Fibroblast of mammary gland (primary cell): Measurements from ENCODE around the gene DSP.

Experiments
- DNase-seq: peaks from one replicate; pipeline ENCODE4 v3.0.0-alpha.2; 2010; ENCODE audit warnings: low read depth
- H3K4me3 ChIP-seq: 2 replicates; pipeline ENCODE4 v1.5.1; 2011; ENCODE audit warnings: low read depth, mild to moderate bottlenecking, low read length, moderate library complexity; ENCODE audit not compliant: control insufficient read depth
- CTCF ChIP-seq: conservative IDR thresholded peaks from 2 replicates; pipeline ENCODE4 v1.5.1; 2011; ENCODE audit warnings: low read depth, low read length, inconsistent platforms; ENCODE audit not compliant: control insufficient read depth, insufficient read depth

DSP gene

DNA sequence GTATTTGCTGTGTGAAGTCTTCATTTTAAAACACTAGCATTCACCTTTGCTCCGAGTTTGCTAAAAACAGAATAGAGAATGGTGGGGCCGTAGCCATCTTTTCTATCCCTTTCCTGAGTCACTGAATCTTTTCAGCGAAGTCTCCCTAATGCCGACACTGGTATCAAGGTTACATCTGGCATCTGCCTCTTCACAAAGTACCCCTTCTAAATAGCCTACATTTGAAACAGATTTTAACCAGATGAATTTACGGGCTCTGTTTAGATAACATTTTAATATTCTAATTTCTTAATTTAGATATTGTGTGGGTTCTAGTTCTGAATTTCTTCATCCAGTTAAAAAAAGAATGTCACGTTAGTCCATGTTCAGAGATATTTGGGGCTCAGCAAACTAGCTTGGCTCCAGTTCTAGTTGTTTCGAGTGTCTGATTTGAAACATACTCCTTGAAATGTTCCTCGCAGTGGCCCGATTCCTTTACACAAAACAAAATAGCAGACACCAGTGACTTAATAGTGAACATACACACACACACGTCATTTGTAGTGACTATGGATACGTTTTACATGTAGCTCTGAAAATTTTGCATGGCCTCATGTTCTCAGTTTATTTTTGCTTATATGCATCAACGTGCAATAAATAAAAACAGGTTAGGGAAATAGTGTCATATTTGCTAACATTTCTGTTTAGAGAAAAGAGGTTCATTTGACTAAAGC lies 15.1 kb downstream of the DSP start:
- H3K4me3 ChIP-seq: no peak overlapping the region
- DNase-seq: no peak
- TF ChIP-seq CTCF: no peak

DNA sequence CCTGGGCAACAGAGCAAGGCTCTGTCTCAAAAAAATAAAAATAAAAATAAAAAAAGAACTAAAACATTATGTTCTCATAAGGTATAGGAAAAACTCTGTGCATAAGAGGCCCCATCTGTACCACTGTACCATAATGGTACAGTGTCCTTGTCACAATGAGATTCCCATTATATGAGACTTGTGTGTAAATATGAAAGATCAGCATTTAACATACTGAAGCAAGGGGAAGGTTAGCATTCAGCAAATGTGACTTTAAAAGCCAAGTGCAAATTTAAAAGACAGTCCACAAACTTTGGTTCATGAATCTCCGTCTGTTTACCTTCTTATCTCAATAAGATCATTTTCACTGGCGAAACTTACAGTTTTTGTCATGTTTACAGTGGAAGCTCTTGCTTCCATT lies 16.2 kb downstream of the DSP start:
- TF ChIP-seq CTCF: no peak
- H3K4me3 ChIP-seq: no peak overlapping the region
- DNase-seq: no peak

GRCh38 chr6:7558781-7559180 lies 17.3 kb downstream of the DSP start:
- no peak for DNase-seq
- no peak for TF ChIP-seq CTCF
- no peak overlapping the region for H3K4me3 ChIP-seq

DNA sequence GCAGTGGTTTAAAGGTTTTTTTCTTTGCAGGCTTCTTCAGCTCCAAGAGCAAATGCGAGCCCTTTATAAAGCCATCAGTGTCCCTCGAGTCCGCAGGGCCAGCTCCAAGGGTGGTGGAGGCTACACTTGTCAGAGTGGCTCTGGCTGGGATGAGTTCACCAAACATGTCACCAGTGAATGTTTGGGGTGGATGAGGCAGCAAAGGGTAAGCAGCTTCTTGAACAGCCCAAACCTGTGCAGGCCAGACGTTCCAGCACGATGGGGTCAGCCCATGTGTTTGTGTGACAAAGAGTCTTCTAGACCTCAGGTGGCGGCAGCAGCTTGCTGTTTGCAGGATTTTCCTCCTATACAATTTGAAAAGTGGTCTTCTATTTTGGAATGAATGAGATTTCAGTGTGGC lies 17.7 kb downstream of the DSP start:
- no peak for DNase-seq
- TF ChIP-seq CTCF: no peak
- no peak overlapping the region for H3K4me3 ChIP-seq

- no peak for TF ChIP-seq CTCF
- no peak overlapping the region for H3K4me3 ChIP-seq
- peak; percentile 47 for DNase-seq
These were observed 18.3 kb downstream of the DSP start for GRCh38 chr6:7559651-7560385.

GRCh38 chr6:7561153-7561964 lies 19.9 kb downstream of the DSP start:
- DNase-seq: peak; percentile 38
- no peak overlapping the region for H3K4me3 ChIP-seq
- TF ChIP-seq CTCF: no peak
